ENCODE measurements around the gene AMBP.

GRCh38 chr9:114075602-114076001, 2.5 kb downstream of the AMBP start:
- TF ChIP-seq ELF4 (CRISPR knock-in tag; IDR thresholded peaks at IDR 0.05; ENCODE audit: borderline replicate concordance) (no peak), PRDM10 (CRISPR knock-in tag; IDR thresholded peaks at IDR 0.05; ENCODE audit: low read depth) (no peak), UBTF (CRISPR knock-in tag; IDR thresholded peaks at IDR 0.05) (no peak)
- TF ChIP-seq, protein P1, sequence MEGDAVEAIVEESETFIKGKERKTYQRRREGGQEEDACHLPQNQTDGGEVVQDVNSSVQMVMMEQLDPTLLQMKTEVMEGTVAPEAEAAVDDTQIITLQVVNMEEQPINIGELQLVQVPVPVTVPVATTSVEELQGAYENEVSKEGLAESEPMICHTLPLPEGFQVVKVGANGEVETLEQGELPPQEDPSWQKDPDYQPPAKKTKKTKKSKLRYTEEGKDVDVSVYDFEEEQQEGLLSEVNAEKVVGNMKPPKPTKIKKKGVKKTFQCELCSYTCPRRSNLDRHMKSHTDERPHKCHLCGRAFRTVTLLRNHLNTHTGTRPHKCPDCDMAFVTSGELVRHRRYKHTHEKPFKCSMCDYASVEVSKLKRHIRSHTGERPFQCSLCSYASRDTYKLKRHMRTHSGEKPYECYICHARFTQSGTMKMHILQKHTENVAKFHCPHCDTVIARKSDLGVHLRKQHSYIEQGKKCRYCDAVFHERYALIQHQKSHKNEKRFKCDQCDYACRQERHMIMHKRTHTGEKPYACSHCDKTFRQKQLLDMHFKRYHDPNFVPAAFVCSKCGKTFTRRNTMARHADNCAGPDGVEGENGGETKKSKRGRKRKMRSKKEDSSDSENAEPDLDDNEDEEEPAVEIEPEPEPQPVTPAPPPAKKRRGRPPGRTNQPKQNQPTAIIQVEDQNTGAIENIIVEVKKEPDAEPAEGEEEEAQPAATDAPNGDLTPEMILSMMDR (CRISPR knock-in tag; IDR thresholded peaks at IDR 0.05), result no peak
- TF ChIP-seq, protein P2, sequence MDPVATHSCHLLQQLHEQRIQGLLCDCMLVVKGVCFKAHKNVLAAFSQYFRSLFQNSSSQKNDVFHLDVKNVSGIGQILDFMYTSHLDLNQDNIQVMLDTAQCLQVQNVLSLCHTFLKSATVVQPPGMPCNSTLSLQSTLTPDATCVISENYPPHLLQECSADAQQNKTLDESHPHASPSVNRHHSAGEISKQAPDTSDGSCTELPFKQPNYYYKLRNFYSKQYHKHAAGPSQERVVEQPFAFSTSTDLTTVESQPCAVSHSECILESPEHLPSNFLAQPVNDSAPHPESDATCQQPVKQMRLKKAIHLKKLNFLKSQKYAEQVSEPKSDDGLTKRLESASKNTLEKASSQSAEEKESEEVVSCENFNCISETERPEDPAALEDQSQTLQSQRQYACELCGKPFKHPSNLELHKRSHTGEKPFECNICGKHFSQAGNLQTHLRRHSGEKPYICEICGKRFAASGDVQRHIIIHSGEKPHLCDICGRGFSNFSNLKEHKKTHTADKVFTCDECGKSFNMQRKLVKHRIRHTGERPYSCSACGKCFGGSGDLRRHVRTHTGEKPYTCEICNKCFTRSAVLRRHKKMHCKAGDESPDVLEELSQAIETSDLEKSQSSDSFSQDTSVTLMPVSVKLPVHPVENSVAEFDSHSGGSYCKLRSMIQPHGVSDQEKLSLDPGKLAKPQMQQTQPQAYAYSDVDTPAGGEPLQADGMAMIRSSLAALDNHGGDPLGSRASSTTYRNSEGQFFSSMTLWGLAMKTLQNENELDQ (CRISPR knock-in tag; IDR thresholded peaks at IDR 0.05; ENCODE audit: borderline replicate concordance), result no peak
